Motor neuron (in vitro differentiated cells): ENCODE results near the gene MED13. TPM values are rescaled to one million over a fixed set of nuclear protein-coding genes. Genes with fewer than 3 reads are reported as not detected.
"Not testable (repeated sequence)": the region's sequence is repeated elsewhere in the genome, so short reads cannot be mapped to it uniquely, and the experiment has no call there.

ENCODE experiments used
- ATAC-seq, 8 experiments: fragments of 200-7000 bp; cut with Tn5 transposase; replicated peaks in 6 of 8; 2 replicates each; pipeline ENCODE4 v1.8.0; 2021; ENCODE audit warnings: mild to moderate bottlenecking in 8 of 8, moderate library complexity in 8 of 8
- H3K27ac ChIP-seq, 2 donors: fragments of 250-450 bp; sonication (Bioruptor Pico); 2 replicates each; pipeline ENCODE4 v1.9.0; 2021; ENCODE audit warnings: antibody characterized with exemption in 2 of 2, mild to moderate bottlenecking in 2 of 2, moderate library complexity in 1 of 2
- H3K4me1 ChIP-seq, 2 donors: fragments of 250-450 bp; sonication (Bioruptor Pico); replicated peaks in 1 of 2; 2 replicates each; pipeline ENCODE4 v1.6.1; 2021; ENCODE audit warnings: antibody characterized with exemption in 2 of 2, mild to moderate bottlenecking in 2 of 2, moderate library complexity in 1 of 2
- H3K4me3 ChIP-seq, 5 donors: fragments of 250-450 bp; sonication (Bioruptor Pico); 2 replicates each; pipeline ENCODE4 v1.9.0; 2021; ENCODE audit warnings: antibody characterized with exemption in 5 of 5, mild to moderate bottlenecking in 5 of 5, moderate library complexity in 4 of 5
- WGBS, 10 experiments: fragments of 450-650 bp; shearing (Covaris generic); methylation state at CpG; one replicate each; pipeline ENCODE4 v1.0.0; 2022; 5-methylcytosine and 5-hydroxymethylcytosine counted together
- in situ Hi-C, 9 experiments: fragments of 400-800 bp; cut with MboI; loops; one replicate each; pipeline ENCODE4 v1.15.0; 2021; ENCODE audit warnings: low sequenced_read_pairs in 9 of 9, low pct_unique_long_range_greater_than_20kb in 2 of 9; ENCODE audit not compliant: unreplicated experiment in 9 of 9
- total RNA-seq, 8 experiments: library from RNA; unstranded; fragments of 300-600 nt; gene quantifications; 2 replicates each; pipeline versions ENCODE4 v1.2.3 to v1.2.4, GENCODE V29; 2022

The MED13 gene
- total RNA-seq, 8 experiments from 2014 or later, result 29.6 to 115 (median 38.0) TPM

DNA sequence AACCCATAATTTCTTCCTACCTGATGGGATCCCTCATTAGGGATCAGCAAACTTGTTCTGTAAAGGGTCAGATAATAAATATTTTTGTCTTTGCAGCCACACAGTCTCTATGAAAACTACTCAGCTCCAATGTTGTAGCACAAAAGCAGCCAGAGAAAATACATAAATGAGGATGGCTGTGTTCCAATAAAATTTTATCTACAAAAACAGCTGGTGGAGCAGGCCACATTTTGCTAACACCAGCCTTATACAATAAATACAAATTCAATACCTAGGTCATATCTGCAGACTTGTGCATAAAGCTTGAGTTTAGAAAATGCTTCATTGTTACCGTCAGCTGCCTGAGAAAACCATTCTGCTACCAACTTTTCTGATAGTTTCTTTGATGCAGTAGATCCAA, 98.9 kb downstream of the MED13 start:
- no peak overlapping the region for H3K27ac ChIP-seq
- in situ Hi-C loops, result no loop called here
- WGBS, 10 experiments, result 0% methylated on average over 1 of the region's 1 CpG; no CpG with 5 or more reads in 2 of the 10 experiments
- H3K4me3 ChIP-seq, result no peak overlapping the region
- no peaks in the 10 kb centered on the region for H3K4me1 ChIP-seq
- no peak for ATAC-seq

DNA sequence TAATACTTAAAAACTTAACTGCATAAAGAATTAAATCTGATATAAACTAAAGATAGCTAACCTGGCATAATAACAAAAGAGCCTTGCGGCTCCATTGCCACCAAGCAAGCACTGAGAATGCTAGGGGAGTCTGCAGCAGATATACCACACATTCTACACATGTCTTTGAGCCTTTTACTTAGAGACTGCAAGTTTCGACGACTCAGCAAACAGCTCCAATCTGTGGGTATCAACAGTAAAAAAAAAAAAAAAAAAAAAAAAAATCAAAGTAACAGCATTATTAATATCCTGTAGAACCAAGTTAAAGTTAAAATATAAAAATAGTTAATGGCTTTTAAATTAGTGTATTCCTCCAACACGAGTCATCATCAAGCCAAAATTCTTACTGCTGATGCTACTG, 109.5 kb downstream of the MED13 start:
- WGBS, 10 experiments, result 0 to 100% (median 85%) methylated on average over 1 to 4 of the region's 4 CpGs; no CpG with 5 or more reads in 1 of the 10 experiments
- H3K4me1 ChIP-seq, result no peaks in the 10 kb centered on the region
- in situ Hi-C loops, result no loop called here
- no peak overlapping the region for H3K27ac ChIP-seq
- ATAC-seq, result no peak
- H3K4me3 ChIP-seq, result no peak overlapping the region

DNA sequence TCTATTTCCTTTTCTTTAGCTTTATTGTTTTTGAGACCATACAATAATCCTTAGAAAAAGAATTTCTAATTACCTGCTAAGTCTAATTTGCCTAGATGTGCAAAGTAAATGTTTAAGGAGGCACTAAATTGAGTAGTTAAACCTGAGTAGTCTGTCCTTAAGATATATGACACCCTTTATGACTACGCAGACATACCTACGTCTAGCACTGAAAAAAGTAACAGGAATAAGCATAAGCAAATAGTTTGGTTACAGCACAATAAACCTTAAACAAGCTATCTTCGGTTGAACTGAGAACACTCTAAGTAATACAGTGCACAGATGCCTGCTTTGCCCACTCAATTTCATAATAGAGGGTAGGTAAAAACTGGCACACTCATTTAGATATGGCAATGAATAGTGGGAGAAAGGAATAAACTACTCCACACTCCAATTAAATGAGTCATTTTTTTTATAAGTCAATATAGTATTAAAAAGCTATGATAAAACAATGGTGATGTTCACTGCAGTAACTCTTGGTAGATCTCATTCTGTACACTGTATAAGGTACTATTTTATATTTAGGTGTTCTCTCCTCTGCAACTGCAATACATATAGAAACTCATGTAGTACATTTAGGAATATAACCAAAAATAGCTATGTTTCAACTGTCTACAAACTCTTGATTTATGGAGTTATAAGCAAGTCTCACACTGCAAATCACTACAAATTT, 117.6 kb downstream of the MED13 start:
- no peak for ATAC-seq
- Histone ChIP-seq H3K27ac (no peak overlapping the region), H3K4me3 (no peak overlapping the region), H3K4me1 (no peaks in the 10 kb centered on the region)
- in situ Hi-C loops, result loop anchor here in 1 of 9 experiments (25.0 kb wide), 1 partner anchor 90 kb away; no protein-coding TSS in a partner anchor
- 60 to 100% (median 96%) methylated on average over 1 to 3 of the region's 3 CpGs; no CpG with 5 or more reads in 2 of the 10 experiments for WGBS, 10 experiments

DNA sequence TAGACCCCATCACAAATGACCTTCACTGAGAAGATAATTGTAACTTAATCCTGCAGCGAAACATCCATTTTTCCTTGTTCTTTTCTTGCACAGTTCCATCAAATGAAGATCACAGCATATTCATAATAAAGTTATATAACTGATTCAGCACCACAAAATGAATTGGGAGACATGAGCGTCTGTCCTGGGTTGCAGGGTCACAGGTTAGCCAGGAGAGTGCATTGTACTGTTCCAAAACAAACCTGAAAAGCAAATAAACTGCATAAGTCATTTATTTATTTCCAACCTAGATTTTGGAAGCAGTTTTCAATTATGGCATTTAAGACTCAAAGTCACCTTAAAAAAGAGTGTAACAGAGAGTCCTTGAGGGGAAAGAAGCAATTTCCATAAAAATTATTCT, 118.7 kb downstream of the MED13 start:
- WGBS, 10 experiments, result 58 to 100% (median 100%) methylated on average over 1 to 2 of the region's 2 CpGs; no CpG with 5 or more reads in 1 of the 10 experiments

DNA sequence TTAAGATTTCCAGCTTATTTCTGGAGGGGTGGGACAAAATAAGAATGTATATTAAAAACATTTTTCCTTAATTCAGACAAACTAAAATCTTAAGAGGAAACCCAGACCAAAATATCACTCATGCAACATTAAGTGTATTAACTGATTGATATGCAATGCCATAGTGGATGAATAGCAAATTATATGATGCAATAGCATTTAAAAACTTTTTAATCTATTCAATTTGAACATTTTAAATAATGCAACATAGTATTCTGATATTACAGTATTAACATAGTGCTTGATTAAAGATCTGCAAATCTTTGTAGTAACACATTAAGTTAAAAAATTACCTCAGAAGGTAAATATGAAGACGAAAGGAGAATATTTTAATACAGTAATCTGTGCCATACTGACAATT, 122.0 kb downstream of the MED13 start:
- 67 to 100% (median 100%) methylated on average over 1 of the region's 1 CpG for WGBS, 10 experiments

More for the DNA sequence above, 118.7 kb downstream of the MED13 start:
- H3K4me1 ChIP-seq, result no peaks in the 10 kb centered on the region
- no peak overlapping the region for H3K27ac ChIP-seq
- in situ Hi-C loops, result loop anchor here in 1 of 9 experiments (25.0 kb wide), 1 partner anchor 91 kb away; no protein-coding TSS in a partner anchor
- no peak for ATAC-seq
- H3K4me3 ChIP-seq, result no peak overlapping the region

DNA sequence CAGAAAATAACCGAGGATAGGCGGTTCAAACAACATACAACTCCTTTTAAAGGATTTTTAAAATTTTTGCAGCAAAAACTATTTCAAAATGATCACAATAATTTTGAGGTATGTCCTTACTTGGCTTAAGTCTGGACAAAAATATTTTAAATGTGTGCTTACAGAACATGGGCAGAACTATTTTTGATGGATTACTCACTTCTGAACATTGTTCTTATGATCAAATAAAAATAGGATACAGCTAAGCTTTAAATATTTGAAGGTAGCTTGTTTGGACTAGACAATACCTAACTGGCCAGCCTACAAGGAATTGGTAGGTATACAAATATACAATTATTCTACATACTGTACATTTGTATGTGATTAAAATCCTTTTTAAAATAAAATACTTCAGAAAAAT, 123.0 kb downstream of the MED13 start:
- no peaks in the 10 kb centered on the region for H3K4me1 ChIP-seq
- no peak overlapping the region for H3K4me3 ChIP-seq
- no peak for ATAC-seq
- WGBS, 10 experiments, result 94 to 100% (median 100%) methylated on average over 1 to 2 of the region's 2 CpGs; no CpG with 5 or more reads in 1 of the 10 experiments
- in situ Hi-C loops, result loop anchor here in 1 of 9 experiments (25.0 kb wide), 1 partner anchor 95 kb away; no protein-coding TSS in a partner anchor
- H3K27ac ChIP-seq, result no peak overlapping the region

More for the DNA sequence above, 122.0 kb downstream of the MED13 start:
- in situ Hi-C loops, result loop anchor here in 1 of 9 experiments (25.0 kb wide), 1 partner anchor 94 kb away; no protein-coding TSS in a partner anchor
- Histone ChIP-seq H3K27ac (no peak overlapping the region), H3K4me3 (no peak overlapping the region), H3K4me1 (no peaks in the 10 kb centered on the region)
- no peak for ATAC-seq

DNA sequence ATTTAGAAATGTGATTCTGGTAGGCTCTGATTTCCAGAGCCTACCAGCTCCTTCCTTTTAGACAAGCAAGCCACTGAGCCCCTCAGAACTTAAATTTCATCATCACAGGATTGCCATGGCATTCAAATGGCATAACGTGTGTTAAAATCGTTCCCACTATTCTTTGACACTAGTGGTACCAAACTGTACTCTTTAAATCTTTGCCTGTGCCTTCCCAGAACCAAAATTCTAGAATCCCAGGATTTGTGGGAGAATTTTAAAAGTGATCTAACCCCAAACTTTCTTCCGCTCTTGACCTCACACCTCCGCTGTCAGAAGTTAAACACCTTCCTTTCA, 137.0 kb downstream of the MED13 start:
- peaks cover 7 to 10% of the 10 kb centered on the region in 2 donors for H3K4me1 ChIP-seq
- no peak for ATAC-seq
- 0 to 100% (median 71%) methylated on average over 1 to 4 of the region's 4 CpGs; no CpG with 5 or more reads in 1 of the 10 experiments for WGBS, 10 experiments
- in situ Hi-C loops, result loop anchor here in 1 of 9 experiments (25.0 kb wide), 1 partner anchor 109 kb away; no protein-coding TSS in a partner anchor
- peak overlapping the region in 1 of 2 donors; percentile 74 for H3K27ac ChIP-seq
- peak overlapping the region; percentile 52 to 85 (median 60) for H3K4me3 ChIP-seq

DNA sequence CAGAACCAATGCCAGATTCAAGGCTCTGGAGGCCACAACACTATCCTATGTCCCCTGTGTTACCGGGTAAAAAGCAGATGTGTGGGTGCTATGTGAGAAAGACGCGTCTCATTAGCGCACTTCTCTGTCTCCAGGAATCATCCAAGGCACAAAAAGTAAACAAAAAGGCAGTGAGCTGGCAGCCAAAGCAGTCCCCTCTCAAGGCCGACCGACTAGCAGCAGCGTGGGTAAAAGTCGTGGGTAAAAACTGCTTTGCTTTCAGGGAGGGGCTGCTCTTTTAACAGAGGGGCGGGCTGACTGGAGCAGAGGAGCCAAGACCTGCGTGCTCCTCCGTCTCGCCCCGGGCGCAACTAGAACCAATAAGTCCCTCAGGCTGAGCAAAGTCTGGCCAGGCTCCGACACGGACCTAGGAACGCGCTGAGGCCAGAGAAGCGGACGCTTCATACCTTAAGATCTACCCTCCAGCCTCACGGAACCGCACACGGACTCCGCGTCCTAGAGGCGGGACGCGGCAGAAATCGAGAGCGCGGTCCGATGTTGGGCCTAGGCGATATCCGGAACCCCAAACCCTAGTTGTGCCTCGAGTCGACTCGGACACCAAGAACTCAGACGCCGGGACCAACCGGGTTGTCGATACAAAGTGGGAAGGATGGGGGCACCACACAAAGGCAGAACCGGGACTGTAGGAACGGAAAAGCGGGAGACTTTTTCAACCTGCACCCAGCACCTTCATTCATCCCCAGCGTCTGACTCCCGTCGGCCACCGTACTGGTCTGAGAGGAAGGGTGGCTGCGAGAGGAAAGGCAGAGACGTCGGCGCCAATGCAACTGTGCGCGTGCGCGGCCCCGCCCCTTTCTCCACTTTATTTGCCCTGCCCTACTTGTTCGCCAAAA, 137.6 kb downstream of the MED13 start, which contains the start of gene INTS2:
INTS2 (minus strand) TSS at position 775 of the 893 bp plus-strand sequence. CDS start 1,338 bp downstream, outside the sequence.
- Histone ChIP-seq H3K4me1 (peaks cover 7 to 10% of the 10 kb centered on the region in 2 donors), H3K27ac (peak within 1 kb of the TSS; percentile 40 to 74), H3K4me3 (peak within 1 kb of the TSS; percentile 52 to 85 (median 60))
- peak; percentile 84 to 95 (median 88) for ATAC-seq
- in situ Hi-C loops, result loop anchor here in 1 of 9 experiments (25.0 kb wide), 1 partner anchor 110 kb away; no protein-coding TSS in a partner anchor
- WGBS, 10 experiments, result 0 to 2% (median 2%) methylated on average over 5 to 26 of the region's 58 CpGs; no CpG with 5 or more reads in 2 of the 10 experiments

DNA sequence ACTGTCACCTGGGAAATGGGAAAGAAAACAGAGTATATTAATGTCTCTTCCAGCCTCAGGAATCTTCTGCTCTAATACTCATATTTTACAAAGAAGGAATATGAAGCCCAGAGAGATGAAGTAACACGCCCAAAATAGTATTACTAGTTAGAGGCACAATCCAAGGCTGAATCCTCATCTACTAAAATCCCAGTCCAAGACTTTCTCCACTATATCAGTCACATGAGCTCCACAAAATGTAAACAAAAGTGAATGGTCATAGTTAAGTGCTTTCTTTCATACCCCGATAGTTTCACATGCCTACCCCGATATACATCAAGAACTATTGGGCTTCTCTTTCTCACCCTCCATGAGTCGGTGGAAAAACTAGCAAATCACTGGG, 138.3 kb downstream of the MED13 start:
- Histone ChIP-seq H3K4me1 (peaks cover 7 to 10% of the 10 kb centered on the region in 2 donors), H3K4me3 (peak overlapping the region; percentile 52 to 85 (median 60)), H3K27ac (peak overlapping the region in 1 of 2 donors; percentile 74)
- 0 to 78% (median 17%) methylated on average over 1 to 4 of the region's 4 CpGs; no CpG with 5 or more reads in 4 of the 10 experiments for WGBS, 10 experiments
- in situ Hi-C loops, result loop anchor here in 1 of 9 experiments (25.0 kb wide), 1 partner anchor 110 kb away; no protein-coding TSS in a partner anchor
- ATAC-seq, result no peak

DNA sequence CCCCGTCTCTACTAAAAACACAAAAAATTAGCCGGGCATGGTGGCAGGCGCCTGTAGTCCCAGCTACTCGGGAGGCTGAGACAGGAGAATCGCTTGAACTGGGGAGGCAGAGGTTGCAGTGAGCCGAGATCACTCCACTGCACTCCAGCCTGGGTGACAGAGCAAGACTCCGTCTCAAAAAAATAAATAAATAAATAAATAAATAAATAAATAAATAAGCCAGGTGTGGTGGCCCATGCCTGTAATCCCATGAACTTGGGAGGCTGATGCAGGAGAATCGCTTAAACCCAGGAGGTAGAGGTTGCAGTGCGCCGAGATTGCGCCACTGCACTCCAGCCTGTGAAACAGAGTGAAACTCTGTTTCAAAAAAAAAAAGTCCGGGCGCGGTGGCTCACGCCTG, 149.9 kb downstream of the MED13 start:
- WGBS, 10 experiments, result 91 to 100% (median 100%) methylated on average over 5 to 9 of the region's 15 CpGs; no CpG with 5 or more reads in 3 of the 10 experiments
- in situ Hi-C loops, H3K4me3 ChIP-seq, H3K4me1 ChIP-seq, ATAC-seq, H3K27ac ChIP-seq: not testable (repeated sequence)

DNA sequence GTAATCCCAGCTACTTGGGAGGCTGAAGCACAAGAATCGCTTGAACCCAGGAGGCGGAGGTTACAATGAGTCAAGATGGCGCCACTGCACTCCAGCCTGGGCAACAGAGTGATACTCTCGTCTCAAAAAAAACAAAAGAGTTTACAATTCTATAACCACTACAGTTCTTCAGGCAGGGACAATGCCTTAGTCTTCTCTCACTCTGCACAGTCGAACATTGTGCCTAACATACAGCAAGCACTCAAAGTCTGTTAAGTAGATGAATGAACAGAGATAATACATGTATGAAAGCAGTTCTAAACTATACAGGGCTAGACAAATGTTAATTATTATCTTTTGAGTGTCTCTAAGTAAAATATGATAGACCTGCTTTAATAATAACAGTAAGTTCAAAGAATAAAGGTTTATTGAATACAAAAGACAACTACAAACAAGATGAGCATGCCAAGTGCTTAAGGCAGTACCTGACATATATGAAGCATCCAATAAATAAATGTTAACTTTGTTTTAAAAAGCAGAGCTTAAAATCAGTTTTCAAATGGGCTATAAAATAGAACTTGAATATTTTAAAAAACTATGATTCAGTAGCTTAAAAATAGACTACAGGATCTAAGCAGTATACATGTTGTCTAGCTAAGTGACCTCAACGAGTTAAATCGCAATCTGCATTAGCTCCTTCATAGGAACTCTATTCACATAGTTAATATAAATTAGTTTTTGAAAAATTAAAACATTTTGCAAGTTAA, 156.6 kb downstream of the MED13 start:
- no peak overlapping the region for H3K27ac ChIP-seq
- no peaks in the 10 kb centered on the region for H3K4me1 ChIP-seq
- WGBS, 10 experiments, result 83 to 100% (median 95%) methylated on average over 1 to 7 of the region's 7 CpGs; no CpG with 5 or more reads in 1 of the 10 experiments
- H3K4me3 ChIP-seq, result no peak overlapping the region
- no peak for ATAC-seq
- in situ Hi-C loops, result no loop called here

DNA sequence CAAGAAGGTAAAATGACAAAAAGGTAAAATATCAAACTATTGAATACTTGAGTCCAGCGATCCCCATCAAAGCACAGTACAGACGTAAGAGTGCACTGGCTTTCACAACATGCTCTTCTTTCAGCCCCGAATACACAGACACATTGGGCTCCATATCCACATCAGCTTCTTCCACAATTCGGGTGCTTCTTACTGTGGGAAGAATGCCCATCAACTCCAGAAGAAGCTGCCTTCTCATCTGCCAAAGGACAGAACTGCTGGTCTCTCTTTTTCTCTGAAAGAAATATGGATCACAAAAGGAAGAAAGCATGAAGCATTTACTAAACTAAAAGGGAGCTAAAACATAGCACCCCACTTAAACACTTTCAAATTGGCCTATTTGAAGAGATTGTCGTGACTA, 157.7 kb downstream of the MED13 start:
- in situ Hi-C loops, result no loop called here

More for the DNA sequence above, 157.7 kb downstream of the MED13 start:
- no peak overlapping the region for H3K4me3 ChIP-seq
- no peak for ATAC-seq
- H3K4me1 ChIP-seq, result no peaks in the 10 kb centered on the region
- WGBS, 10 experiments, result 72 to 100% (median 100%) methylated on average over 1 to 5 of the region's 5 CpGs
- no peak overlapping the region for H3K27ac ChIP-seq
